ENCODE data around the gene CNPY1.

CNPY1 gene

DNA sequence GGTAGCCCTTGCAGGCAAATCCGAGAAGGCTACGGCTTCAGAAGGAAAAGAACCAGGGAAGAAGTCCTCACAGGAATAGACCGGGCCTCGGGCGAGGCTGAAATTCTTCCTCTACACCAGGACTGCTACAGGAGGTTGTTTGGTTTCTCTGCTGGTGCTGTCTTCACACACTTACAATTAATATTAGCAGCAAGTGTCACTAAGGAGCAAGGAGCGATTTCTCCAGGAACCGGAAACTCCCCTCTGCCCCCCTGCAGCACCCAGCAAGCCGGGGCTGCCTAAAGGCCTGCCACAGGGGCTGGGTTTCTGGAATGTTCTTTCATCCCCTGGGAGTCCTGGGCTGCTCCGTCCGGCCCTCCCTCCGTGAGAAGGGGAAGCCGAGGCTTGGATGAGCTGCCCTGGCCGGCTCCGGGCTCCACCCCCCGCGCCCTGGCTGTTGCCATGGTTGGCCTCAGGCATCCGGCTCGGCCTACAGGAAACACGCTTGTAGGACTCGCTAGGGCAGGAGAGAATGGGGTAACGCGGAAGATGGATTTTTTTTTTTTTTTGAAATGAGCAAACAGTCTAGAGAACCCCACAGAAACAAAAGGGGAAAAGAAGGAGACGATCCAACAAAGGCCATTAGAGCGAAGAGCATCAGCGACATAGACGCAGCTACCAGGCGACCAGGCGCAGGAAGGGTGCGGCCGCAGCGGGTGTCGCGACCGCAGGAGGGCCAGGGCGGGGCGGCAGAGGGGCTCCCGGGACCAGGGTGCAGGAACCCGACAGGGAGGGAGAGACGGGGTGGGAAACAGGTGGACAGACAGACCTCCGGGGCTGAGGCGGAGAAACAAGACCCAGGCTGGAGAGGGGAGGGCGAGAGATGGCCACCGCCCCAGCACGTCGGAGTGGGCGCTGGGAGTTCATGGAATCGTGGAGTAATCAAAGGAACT lies 55.4 kb downstream of the CNPY1 start:
- peak overlapping the region in 1 of 2 donors; percentile 12 for H3K9ac ChIP-seq (ENCODE audit: low read depth in 1 of 2, low read length in 2 of 2)
- H3K4me3 ChIP-seq (ENCODE audit: low read depth in 1 of 2, low read length in 2 of 2), result peak overlapping the region; percentile 68 to 74
- peaks cover 0 to 16% of the 10 kb centered on the region in 2 donors for H3K4me1 ChIP-seq (ENCODE audit: control insufficient read depth in 1 of 2, insufficient read depth in 2 of 2, low read length in 2 of 2)
- no peaks in the 10 kb centered on the region for H3K9me3 ChIP-seq (ENCODE audit: control insufficient read depth in 1 of 2, low read length in 2 of 2)
- H3K27me3 ChIP-seq (ENCODE audit: control insufficient read depth in 1 of 2, insufficient read depth in 2 of 2, low read length in 2 of 2), result peaks cover 15 to 28% of the 10 kb centered on the region in 2 donors
- no peak overlapping the region for H3K27ac ChIP-seq (ENCODE audit: low read depth, low read length)
- H3K36me3 ChIP-seq (ENCODE audit: control insufficient read depth in 1 of 2, insufficient read depth in 2 of 2, low read length in 2 of 2), result no peaks in the 10 kb centered on the region

DNA sequence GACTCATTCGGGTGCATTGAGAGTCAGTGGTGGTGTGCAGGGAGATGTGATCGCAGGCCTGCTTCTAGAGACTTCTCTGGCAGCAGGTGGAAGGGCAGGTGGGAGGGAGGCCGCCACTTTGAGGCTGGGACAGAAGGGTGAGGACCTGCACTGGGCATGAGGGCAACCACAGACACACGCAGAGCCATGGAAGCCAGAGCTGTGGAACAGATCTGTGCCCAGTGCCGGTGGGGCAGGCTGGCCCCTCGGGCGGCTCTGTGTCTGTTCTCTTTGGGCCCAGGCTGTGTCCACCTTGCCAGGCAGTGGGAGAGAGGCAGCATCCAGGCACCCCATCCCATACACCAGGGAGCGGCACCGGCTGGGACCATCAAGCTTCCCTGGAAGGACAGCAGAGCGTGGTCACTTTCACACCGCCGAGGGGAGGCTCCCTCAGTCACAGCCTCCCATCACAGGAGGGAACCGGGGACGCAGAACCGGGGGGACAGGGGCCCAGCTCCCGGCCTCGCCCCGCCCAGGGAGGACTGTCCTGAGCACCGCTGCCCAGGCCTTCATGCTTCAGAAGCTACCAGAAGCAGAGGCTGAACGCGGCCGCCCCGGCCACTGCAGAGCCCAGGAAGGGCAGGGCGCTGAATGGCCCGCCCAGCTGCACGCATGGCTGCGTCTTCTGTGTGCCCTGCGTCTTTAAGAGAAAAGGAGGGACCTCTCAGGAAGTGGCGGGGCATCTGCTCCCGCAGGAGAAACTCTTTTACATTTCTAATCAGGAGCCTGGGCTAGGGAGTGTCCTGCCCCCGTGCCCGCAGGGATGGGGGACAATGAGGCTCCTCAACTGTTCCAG lies 56.3 kb downstream of the CNPY1 start:
- peaks cover 0 to 10% of the 10 kb centered on the region in 2 donors for H3K4me1 ChIP-seq (ENCODE audit: control insufficient read depth in 1 of 2, insufficient read depth in 2 of 2, low read length in 2 of 2)
- H3K36me3 ChIP-seq (ENCODE audit: control insufficient read depth in 1 of 2, insufficient read depth in 2 of 2, low read length in 2 of 2), result no peaks in the 10 kb centered on the region
- H3K4me3 ChIP-seq (ENCODE audit: low read depth in 1 of 2, low read length in 2 of 2), result peak overlapping the region; percentile 68 to 74
- peaks cover 15 to 28% of the 10 kb centered on the region in 2 donors for H3K27me3 ChIP-seq (ENCODE audit: control insufficient read depth in 1 of 2, insufficient read depth in 2 of 2, low read length in 2 of 2)
- no peaks in the 10 kb centered on the region for H3K9me3 ChIP-seq (ENCODE audit: control insufficient read depth in 1 of 2, low read length in 2 of 2)
- H3K9ac ChIP-seq (ENCODE audit: low read depth in 1 of 2, low read length in 2 of 2), result peak overlapping the region in 1 of 2 donors; percentile 12
- no peak overlapping the region for H3K27ac ChIP-seq (ENCODE audit: low read depth, low read length)

DNA sequence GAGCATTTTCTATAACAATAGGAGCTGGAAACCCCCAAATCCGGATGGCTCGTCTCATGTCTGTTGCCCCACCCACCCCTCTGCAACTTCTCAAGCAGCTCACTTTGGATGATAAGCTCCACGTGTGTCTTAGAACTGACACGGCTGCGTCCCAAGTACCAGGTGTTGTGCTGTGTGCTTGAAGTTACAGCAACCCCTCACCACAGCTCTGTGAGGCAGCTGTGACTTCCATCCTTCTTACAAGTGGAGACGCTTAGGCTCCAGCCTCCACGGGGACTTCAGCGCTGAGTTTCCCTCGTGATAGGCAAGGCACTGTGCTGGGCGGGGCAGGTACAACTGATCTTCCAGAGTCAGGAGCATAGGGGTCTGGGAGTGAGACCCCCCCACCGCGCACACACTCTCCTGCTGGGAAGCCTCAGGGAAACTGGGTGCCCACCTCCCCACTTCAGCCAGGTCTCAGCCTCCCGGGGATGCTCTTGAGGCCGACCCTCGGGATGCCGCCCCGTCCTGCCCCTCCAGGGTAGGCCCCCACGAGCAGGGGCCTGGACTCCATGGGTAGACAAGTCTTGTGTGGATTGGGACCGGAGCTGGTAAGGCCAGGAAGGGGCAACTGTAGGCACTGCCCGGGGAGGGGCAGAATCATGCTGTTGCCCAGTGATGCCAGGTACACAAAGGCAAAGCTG lies 57.1 kb downstream of the CNPY1 start:
- Histone ChIP-seq H3K27me3 (ENCODE audit: control insufficient read depth in 1 of 2, insufficient read depth in 2 of 2, low read length in 2 of 2) (peaks cover 15 to 29% of the 10 kb centered on the region in 2 donors), H3K9ac (ENCODE audit: low read depth in 1 of 2, low read length in 2 of 2) (no peak overlapping the region), H3K4me3 (ENCODE audit: low read depth in 1 of 2, low read length in 2 of 2) (no peak overlapping the region), H3K4me1 (ENCODE audit: control insufficient read depth in 1 of 2, insufficient read depth in 2 of 2, low read length in 2 of 2) (peaks cover 0 to 10% of the 10 kb centered on the region in 2 donors), H3K27ac (ENCODE audit: low read depth, low read length) (no peak overlapping the region), H3K36me3 (ENCODE audit: control insufficient read depth in 1 of 2, insufficient read depth in 2 of 2, low read length in 2 of 2) (no peaks in the 10 kb centered on the region), H3K9me3 (ENCODE audit: control insufficient read depth in 1 of 2, low read length in 2 of 2) (no peaks in the 10 kb centered on the region)

DNA sequence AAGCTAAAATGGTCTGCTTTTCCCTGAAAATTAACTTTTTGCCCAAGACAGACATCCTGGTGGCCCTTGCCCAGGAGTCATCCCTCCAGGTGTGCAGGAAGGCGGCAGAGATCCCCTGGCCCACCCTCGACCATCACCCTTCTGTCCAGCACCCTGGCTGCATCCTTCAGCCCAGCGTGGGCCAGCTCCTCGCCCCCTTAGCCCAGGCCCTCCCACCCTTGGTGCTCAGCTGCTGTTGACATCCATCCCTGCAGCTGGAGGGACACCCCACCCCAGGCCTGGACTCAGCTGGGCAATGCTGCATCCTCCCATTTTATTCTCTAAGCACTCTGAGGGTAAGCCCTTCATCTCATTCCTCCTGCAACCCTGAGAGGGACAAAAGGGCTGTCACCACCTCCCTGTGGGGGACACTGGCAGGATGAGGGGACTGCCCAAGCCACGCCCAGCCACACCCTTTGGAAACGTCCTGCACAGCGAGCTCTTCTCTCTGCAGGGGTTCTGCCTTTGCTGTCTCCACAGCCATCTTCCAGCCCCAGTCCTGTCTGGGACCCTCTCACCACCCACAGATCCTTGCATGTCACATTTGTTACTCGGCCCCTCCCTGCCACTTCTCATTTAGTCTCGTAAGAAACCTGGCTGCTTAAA lies 57.8 kb downstream of the CNPY1 start:
- H3K9me3 ChIP-seq (ENCODE audit: control insufficient read depth in 1 of 2, low read length in 2 of 2), result no peaks in the 10 kb centered on the region
- H3K27me3 ChIP-seq (ENCODE audit: control insufficient read depth in 1 of 2, insufficient read depth in 2 of 2, low read length in 2 of 2), result peaks cover 22 to 36% of the 10 kb centered on the region in 2 donors
- no peaks in the 10 kb centered on the region for H3K36me3 ChIP-seq (ENCODE audit: control insufficient read depth in 1 of 2, insufficient read depth in 2 of 2, low read length in 2 of 2)
- H3K9ac ChIP-seq (ENCODE audit: low read depth in 1 of 2, low read length in 2 of 2), result no peak overlapping the region
- H3K27ac ChIP-seq (ENCODE audit: low read depth, low read length), result no peak overlapping the region
- H3K4me3 ChIP-seq (ENCODE audit: low read depth in 1 of 2, low read length in 2 of 2), result no peak overlapping the region
- H3K4me1 ChIP-seq (ENCODE audit: control insufficient read depth in 1 of 2, insufficient read depth in 2 of 2, low read length in 2 of 2), result peaks cover 0 to 10% of the 10 kb centered on the region in 2 donors

DNA sequence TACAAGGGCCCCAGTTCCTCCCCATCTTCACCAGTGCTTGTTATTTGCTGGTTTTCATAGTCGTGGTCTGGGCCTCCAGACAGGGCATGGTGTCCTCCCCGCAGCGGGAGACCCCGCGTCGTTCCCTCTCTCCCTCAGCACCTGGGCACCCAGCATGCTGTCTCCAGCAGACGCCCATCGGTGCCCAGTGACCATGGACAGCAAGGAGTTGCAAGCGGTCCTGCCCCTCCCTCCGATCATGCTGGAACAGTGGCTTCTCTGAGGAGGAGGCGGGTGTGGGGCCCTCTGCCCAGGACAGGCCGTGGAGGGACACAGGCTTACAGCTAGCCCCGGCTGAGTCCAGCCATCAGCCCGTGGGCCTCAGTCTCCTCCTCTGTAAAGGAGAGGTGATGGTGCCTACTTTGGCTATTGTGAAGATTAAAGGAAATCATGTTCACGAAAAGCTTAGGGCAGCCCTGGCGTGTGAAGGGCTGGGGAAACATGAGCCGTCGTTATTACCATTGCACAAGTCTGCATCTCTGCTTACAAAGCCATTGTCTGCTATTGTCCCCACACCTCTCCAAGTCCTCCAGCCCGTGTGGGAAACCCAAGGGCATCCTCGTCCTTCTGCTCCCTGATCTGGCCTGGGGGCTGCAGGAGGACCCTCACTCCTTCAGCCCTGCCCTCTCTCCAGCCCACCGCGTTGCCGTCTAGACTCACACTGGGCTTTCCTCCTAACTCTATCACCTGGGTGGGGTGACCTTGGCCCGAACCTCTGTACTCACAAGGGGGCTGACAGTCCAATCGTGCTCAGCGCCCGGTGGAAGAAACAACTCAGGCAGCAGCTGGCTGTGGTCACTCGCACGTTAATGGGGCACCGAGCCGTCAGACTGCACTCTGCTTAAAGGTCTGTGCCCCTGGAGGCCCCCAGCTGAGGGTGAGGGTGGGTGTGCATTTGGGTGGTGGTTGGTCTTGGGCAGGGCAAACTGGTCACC lies 58.6 kb downstream of the CNPY1 start:
- Histone ChIP-seq H3K27me3 (ENCODE audit: control insufficient read depth in 1 of 2, insufficient read depth in 2 of 2, low read length in 2 of 2) (peaks cover 24 to 44% of the 10 kb centered on the region in 2 donors), H3K36me3 (ENCODE audit: control insufficient read depth in 1 of 2, insufficient read depth in 2 of 2, low read length in 2 of 2) (no peaks in the 10 kb centered on the region), H3K27ac (ENCODE audit: low read depth, low read length) (no peak overlapping the region), H3K4me1 (ENCODE audit: control insufficient read depth in 1 of 2, insufficient read depth in 2 of 2, low read length in 2 of 2) (peaks cover 0 to 10% of the 10 kb centered on the region in 2 donors), H3K9ac (ENCODE audit: low read depth in 1 of 2, low read length in 2 of 2) (no peak overlapping the region), H3K4me3 (ENCODE audit: low read depth in 1 of 2, low read length in 2 of 2) (no peak overlapping the region), H3K9me3 (ENCODE audit: control insufficient read depth in 1 of 2, low read length in 2 of 2) (no peaks in the 10 kb centered on the region)

DNA sequence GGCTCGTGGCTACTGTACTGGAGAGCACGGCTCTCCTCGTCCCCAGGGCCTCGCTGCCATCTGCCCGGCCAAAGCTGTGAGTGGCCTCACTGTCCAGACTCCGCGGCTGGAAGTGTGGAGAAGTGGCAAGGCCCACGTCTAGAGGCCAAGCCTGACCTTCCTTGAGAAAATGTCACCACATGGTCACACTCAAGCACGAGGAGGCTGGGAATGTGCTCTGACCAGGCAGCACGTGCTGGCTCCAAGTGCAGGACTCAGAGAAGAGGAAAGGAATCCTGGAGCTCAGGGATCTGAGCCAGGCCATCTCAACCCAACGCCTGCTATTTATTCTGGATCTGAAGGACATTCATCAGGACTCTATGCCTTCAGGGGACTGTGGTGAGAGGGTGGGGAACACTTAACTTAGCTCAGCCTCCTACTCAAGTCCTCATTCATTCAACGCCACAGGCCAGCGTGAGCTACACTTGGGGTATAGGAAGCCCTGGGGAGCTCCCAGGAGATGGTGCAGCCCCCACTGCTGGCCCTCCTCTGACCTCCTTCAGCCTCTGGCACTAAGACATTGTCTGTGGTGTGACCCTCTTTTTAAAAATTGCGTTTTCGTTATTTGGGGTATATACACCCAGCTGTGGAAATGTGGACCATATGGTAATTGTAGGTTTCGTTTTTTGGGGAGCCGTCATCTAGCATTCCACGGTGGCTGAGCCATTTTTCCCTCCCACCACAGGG lies 59.4 kb downstream of the CNPY1 start:
- no peak overlapping the region for H3K4me3 ChIP-seq (ENCODE audit: low read depth in 1 of 2, low read length in 2 of 2)
- H3K9ac ChIP-seq (ENCODE audit: low read depth in 1 of 2, low read length in 2 of 2), result no peak overlapping the region

DNA sequence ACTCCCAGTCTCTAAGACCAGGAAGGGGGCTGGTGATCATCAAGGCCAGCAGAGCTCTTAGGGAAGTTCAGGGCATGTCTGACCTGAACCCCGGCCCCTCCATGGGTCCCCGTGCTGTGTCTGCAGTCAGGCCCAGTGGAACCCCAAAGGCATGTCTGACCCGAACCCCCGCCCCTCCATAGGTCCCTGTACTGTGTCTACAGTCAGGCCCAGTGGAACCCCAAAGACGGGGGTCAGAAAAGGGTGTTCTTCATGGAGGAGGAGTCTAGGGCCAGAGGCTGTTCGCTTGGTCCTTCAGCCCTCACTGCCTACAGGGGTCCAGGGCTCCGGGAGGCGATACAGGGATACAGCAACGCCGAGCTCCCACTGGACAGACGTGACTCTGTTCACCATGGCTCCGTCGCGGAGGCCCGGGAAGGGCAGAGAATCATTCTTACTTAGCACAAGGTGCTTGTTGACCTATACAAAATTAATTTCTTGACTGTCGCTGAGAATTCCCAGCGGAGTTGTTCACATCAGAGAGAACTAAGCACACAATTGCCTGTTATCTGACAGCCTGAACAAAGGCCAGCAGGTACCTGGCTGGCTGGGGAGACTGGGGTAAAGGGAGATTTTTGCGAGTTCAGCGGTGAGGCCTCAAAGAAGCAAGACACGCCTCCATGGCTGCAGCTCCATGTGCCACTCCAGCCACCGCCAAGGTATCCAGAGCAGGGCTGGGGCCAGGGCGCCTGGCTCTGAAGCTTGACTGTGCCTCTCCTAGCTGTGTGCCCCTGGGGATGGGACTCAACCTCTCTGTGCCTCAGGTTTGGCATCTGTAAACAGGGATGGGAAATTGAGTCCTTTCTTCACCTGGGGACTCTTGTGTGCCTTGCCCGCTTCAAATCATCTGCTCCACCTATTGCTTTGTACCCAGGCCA lies 61.6 kb downstream of the CNPY1 start:
- H3K27ac ChIP-seq (ENCODE audit: low read depth, low read length), result no peak overlapping the region
- no peaks in the 10 kb centered on the region for H3K9me3 ChIP-seq (ENCODE audit: control insufficient read depth in 1 of 2, low read length in 2 of 2)
- H3K27me3 ChIP-seq (ENCODE audit: control insufficient read depth in 1 of 2, insufficient read depth in 2 of 2, low read length in 2 of 2), result peaks cover 29 to 34% of the 10 kb centered on the region in 2 donors
- H3K36me3 ChIP-seq (ENCODE audit: control insufficient read depth in 1 of 2, insufficient read depth in 2 of 2, low read length in 2 of 2), result no peaks in the 10 kb centered on the region
- no peaks in the 10 kb centered on the region for H3K4me1 ChIP-seq (ENCODE audit: control insufficient read depth in 1 of 2, insufficient read depth in 2 of 2, low read length in 2 of 2)
- no peak overlapping the region for H3K4me3 ChIP-seq (ENCODE audit: low read depth in 1 of 2, low read length in 2 of 2)
- H3K9ac ChIP-seq (ENCODE audit: low read depth in 1 of 2, low read length in 2 of 2), result no peak overlapping the region

More for the DNA sequence above, 59.4 kb downstream of the CNPY1 start:
- H3K9me3 ChIP-seq (ENCODE audit: control insufficient read depth in 1 of 2, low read length in 2 of 2), result no peaks in the 10 kb centered on the region
- H3K4me1 ChIP-seq (ENCODE audit: control insufficient read depth in 1 of 2, insufficient read depth in 2 of 2, low read length in 2 of 2), result peaks cover 0 to 10% of the 10 kb centered on the region in 2 donors
- no peaks in the 10 kb centered on the region for H3K36me3 ChIP-seq (ENCODE audit: control insufficient read depth in 1 of 2, insufficient read depth in 2 of 2, low read length in 2 of 2)
- H3K27ac ChIP-seq (ENCODE audit: low read depth, low read length), result no peak overlapping the region
- peaks cover 27 to 43% of the 10 kb centered on the region in 2 donors for H3K27me3 ChIP-seq (ENCODE audit: control insufficient read depth in 1 of 2, insufficient read depth in 2 of 2, low read length in 2 of 2)

DNA sequence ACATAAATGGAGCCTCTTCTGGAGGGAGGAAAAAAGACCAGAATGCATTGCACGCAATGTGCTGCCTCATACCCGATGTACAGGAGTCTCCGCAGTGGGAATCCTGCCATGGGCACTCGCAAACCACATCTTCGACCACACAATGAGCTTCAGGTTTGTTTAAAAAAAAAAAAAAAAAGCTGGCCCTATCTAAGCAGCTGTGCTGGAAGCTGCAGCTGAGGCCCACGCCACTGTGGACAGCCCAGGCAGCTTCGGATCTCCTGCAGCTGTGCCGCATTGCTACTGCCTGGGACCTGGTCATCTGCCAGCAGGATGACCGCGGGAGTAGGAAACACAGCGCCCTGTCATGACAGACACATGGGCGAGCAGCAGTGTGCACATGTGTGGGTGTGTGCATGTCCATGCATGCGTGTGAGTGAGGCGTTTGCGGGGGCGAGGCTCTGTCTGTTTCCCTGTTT lies 62.5 kb downstream of the CNPY1 start:
- no peaks in the 10 kb centered on the region for H3K9me3 ChIP-seq (ENCODE audit: control insufficient read depth in 1 of 2, low read length in 2 of 2)
- no peaks in the 10 kb centered on the region for H3K36me3 ChIP-seq (ENCODE audit: control insufficient read depth in 1 of 2, insufficient read depth in 2 of 2, low read length in 2 of 2)
- peaks cover 25 to 27% of the 10 kb centered on the region in 2 donors for H3K27me3 ChIP-seq (ENCODE audit: control insufficient read depth in 1 of 2, insufficient read depth in 2 of 2, low read length in 2 of 2)
- no peak overlapping the region for H3K27ac ChIP-seq (ENCODE audit: low read depth, low read length)
- no peaks in the 10 kb centered on the region for H3K4me1 ChIP-seq (ENCODE audit: control insufficient read depth in 1 of 2, insufficient read depth in 2 of 2, low read length in 2 of 2)
- no peak overlapping the region for H3K9ac ChIP-seq (ENCODE audit: low read depth in 1 of 2, low read length in 2 of 2)
- H3K4me3 ChIP-seq (ENCODE audit: low read depth in 1 of 2, low read length in 2 of 2), result no peak overlapping the region

All from duodenal mucosa (tissue), 2 donors.